H1 (cell line): ENCODE data around the gene OGDH. TPM values are rescaled to one million over a fixed set of nuclear protein-coding genes. Genes with fewer than 3 reads are reported as not detected.

ENCODE experiments used
- CTCF ChIA-PET: fragments of 300-600 bp; sonication (Branson Sonifier 250); formaldehyde crosslinking; loops from one replicate; lab custom pipeline; 2021; ENCODE audit not compliant: partially characterized antibody; lab: Charles Lee
- POLR2A ChIA-PET: fragments of 300-600 bp; sonication (Branson Sonifier 250); formaldehyde crosslinking; loops from one replicate; lab custom pipeline; 2021; ENCODE audit warnings: inconsistent platforms; ENCODE audit not compliant: partially characterized antibody; lab: Charles Lee
- DNase-seq, 2 experiments: peaks; one replicate each; pipeline versions ENCODE4 v3.0.0 to v3.0.0-alpha.2; 2010 to 2022; ENCODE audit warnings: low spot score in 2 of 2, low read depth in 1 of 2, mixed read lengths in 1 of 2
- FAIRE-seq: peaks from 2 replicates; lab custom pipeline; 2011; peaks lifted over from hg19 to GRCh38; lab: Jason Lieb, UNC
- H2AFZ ChIP-seq: 2 replicates; pipeline ENCODE4 v1.8.1; 2012; ENCODE audit warnings: low read length, inconsistent platforms
- H2AK5ac ChIP-seq: 2 replicates; pipeline ENCODE4 v1.6.1; 2013; ENCODE audit warnings: low read depth, low read length
- H2BK120ac ChIP-seq: replicated peaks from 2 replicates; pipeline ENCODE3; 2013; ENCODE audit warnings: low read depth, low read length, inconsistent platforms
- H2BK12ac ChIP-seq: 2 replicates; pipeline ENCODE4 v1.6.1; 2013; ENCODE audit warnings: low read depth, low read length
- H2BK15ac ChIP-seq: 2 replicates; pipeline ENCODE4 v1.6.1; 2013; ENCODE audit warnings: low read length
- H2BK20ac ChIP-seq: 2 replicates; pipeline ENCODE4 v1.6.1; 2013; ENCODE audit warnings: low read length
- H2BK5ac ChIP-seq: 2 replicates; pipeline ENCODE4 v1.6.1; 2013; ENCODE audit warnings: low read depth, low read length
- H3K14ac ChIP-seq: 2 replicates; pipeline ENCODE4 v1.6.1; 2013; ENCODE audit warnings: inconsistent platforms; ENCODE audit not compliant: insufficient read length
- H3K18ac ChIP-seq: 2 replicates; pipeline ENCODE4 v1.6.1; 2013; ENCODE audit warnings: low read length; ENCODE audit errors: extremely low read depth
- H3K23ac ChIP-seq: 2 replicates; pipeline ENCODE4 v1.6.1; 2013; ENCODE audit warnings: inconsistent platforms; ENCODE audit not compliant: insufficient read length
- H3K23me2 ChIP-seq: 2 replicates; pipeline ENCODE4 v1.6.1; 2013; ENCODE audit warnings: low read depth, low read length
- H3K27ac ChIP-seq: 2 replicates; pipeline ENCODE4 v1.6.1; 2011; ENCODE audit warnings: low read depth, low read length, inconsistent platforms
- H3K27me3 ChIP-seq, 4 experiments: replicated peaks in 1 of 4; 1 replicate in 1 of 4; 2 replicates in 3 of 4; pipeline versions ENCODE4 v1.6.1 to v1.8.1; 2011 to 2013; ENCODE audit warnings: low read length in 3 of 4, mild to moderate bottlenecking in 3 of 4, inconsistent platforms in 2 of 4, mixed read lengths in 2 of 4, moderate library complexity in 1 of 4; ENCODE audit not compliant: control insufficient read depth in 3 of 4, insufficient read depth in 3 of 4; ENCODE audit errors: extremely low read depth in 1 of 4
- H3K36me3 ChIP-seq, 4 experiments: 2 replicates each; pipeline versions ENCODE4 v1.6.1 to v1.8.1; 2011 to 2013; ENCODE audit warnings: mild to moderate bottlenecking in 4 of 4, low read length in 3 of 4, moderate library complexity in 2 of 4, control low read depth in 1 of 4, inconsistent platforms in 1 of 4; ENCODE audit not compliant: insufficient read depth in 4 of 4, control insufficient read depth in 2 of 4
- H3K4ac ChIP-seq: replicated peaks from 2 replicates; pipeline ENCODE3; 2013; ENCODE audit warnings: low read length, low read depth, mixed read lengths, inconsistent platforms; ENCODE audit not compliant: insufficient read length
- H3K4me1 ChIP-seq, 4 experiments: replicated peaks in 1 of 4; 1 replicate in 1 of 4; 2 replicates in 3 of 4; pipeline versions ENCODE4 v1.6.1 to v1.8.1; 2011 to 2013; ENCODE audit warnings: low read length in 3 of 4, inconsistent platforms in 2 of 4, mixed read lengths in 1 of 4; ENCODE audit not compliant: insufficient read depth in 4 of 4, control insufficient read depth in 3 of 4
- H3K4me2 ChIP-seq, 2 experiments: 2 replicates each; pipeline versions ENCODE4 v1.6.1 to v1.8.1; 2011 to 2013; ENCODE audit warnings: low read depth in 2 of 2, low read length in 2 of 2, control low read depth in 1 of 2, inconsistent platforms in 1 of 2, mild to moderate bottlenecking in 1 of 2; ENCODE audit not compliant: insufficient read depth in 1 of 2
- H3K4me3 ChIP-seq, 4 experiments: fragments of 200-600, 300-600 bp in 1 of 4; sonication (generic), shearing (Covaris generic), sonication (Bioruptor Twin) in 1 of 4; 2 replicates each; pipeline versions ENCODE4 v1.5.1 to v1.8.1; 2011 to 2016; ENCODE audit warnings: low read length in 4 of 4, low read depth in 3 of 4, control low read depth in 2 of 4, inconsistent platforms in 2 of 4, mild to moderate bottlenecking in 2 of 4, mixed read lengths in 1 of 4, moderate library complexity in 1 of 4; ENCODE audit not compliant: insufficient read depth in 2 of 4; ENCODE audit errors: extremely low read depth in 1 of 4
- H3K56ac ChIP-seq: replicated peaks from 2 replicates; pipeline ENCODE3; 2013; ENCODE audit warnings: low read depth, mild to moderate bottlenecking, mixed read lengths, low read length, inconsistent platforms; ENCODE audit not compliant: insufficient read length
- H3K79me1 ChIP-seq: 2 replicates; pipeline ENCODE4 v1.6.1; 2013; ENCODE audit warnings: low read depth, low read length, control low read depth
- H3K79me2 ChIP-seq, 2 experiments: 2 replicates each; pipeline versions ENCODE4 v1.6.1 to v1.8.1; 2012 to 2013; ENCODE audit warnings: low read length in 2 of 2, mild to moderate bottlenecking in 2 of 2, inconsistent platforms in 1 of 2; ENCODE audit not compliant: insufficient read depth in 2 of 2, control insufficient read depth in 1 of 2
- H3K9ac ChIP-seq, 4 experiments: replicated peaks in 1 of 4; 1 replicate in 1 of 4; 2 replicates in 3 of 4; pipeline versions ENCODE4 v1.6.1 to v1.8.1; 2011 to 2013; ENCODE audit warnings: low read depth in 3 of 4, low read length in 3 of 4, control low read depth in 2 of 4, mild to moderate bottlenecking in 2 of 4, moderate library complexity in 2 of 4, inconsistent platforms in 1 of 4; ENCODE audit errors: extremely low read depth in 1 of 4
- H3K9me3 ChIP-seq, 2 experiments: 2 replicates each; pipeline versions ENCODE4 v1.6.1 to v1.8.1; 2012 to 2013; ENCODE audit warnings: mild to moderate bottlenecking in 2 of 2, moderate library complexity in 2 of 2, control low read depth in 1 of 2, inconsistent platforms in 1 of 2, low read depth in 1 of 2, low read length in 1 of 2, mixed read lengths in 1 of 2; ENCODE audit not compliant: insufficient read depth in 2 of 2
- H4K20me1 ChIP-seq, 2 experiments: replicated peaks in 1 of 2; 2 replicates each; pipeline versions ENCODE3 to v1.8.1; 2011 to 2013; ENCODE audit warnings: inconsistent platforms in 2 of 2, low read length in 2 of 2, mild to moderate bottlenecking in 1 of 2; ENCODE audit not compliant: insufficient read depth in 2 of 2, control insufficient read depth in 1 of 2
- H4K5ac ChIP-seq: 2 replicates; pipeline ENCODE4 v1.6.1; 2013; ENCODE audit warnings: low read length, low read depth, mixed read lengths, inconsistent platforms; ENCODE audit not compliant: insufficient read length
- H4K8ac ChIP-seq: 2 replicates; pipeline ENCODE4 v1.8.0; 2013; ENCODE audit warnings: mild to moderate bottlenecking, moderate library complexity, low read length, inconsistent platforms; ENCODE audit not compliant: insufficient read depth; ENCODE audit errors: extremely low read depth
- H4K91ac ChIP-seq: replicated peaks from 2 replicates; pipeline ENCODE3; 2013; ENCODE audit warnings: low read length, mixed read lengths, inconsistent platforms; ENCODE audit not compliant: insufficient read length
- ASH2L ChIP-seq: fragments of 200-600, 300-600 bp; sonication (generic); IDR thresholded peaks from one replicate; pipeline ENCODE4 v1.7.1; 2017; ENCODE audit warnings: low read length
- CBX8 ChIP-seq: fragments of 300-800, 300-1000 bp; sonication (generic); IDR thresholded peaks from 2 replicates; pipeline ENCODE4 v1.7.1; 2016; ENCODE audit warnings: low read depth, low read length, borderline replicate concordance
- CHD1 ChIP-seq: IDR thresholded peaks from 2 replicates; pipeline ENCODE4 v1.6.1; 2012; ENCODE audit warnings: low read depth, low read length, improper control_type of control experiment
- EGR1 ChIP-seq: IDR thresholded peaks from 2 replicates; pipeline ENCODE4 v1.6.1; 2011; ENCODE audit warnings: low read depth, low read length, borderline replicate concordance
- EZH2 ChIP-seq: fragments of 200-600 bp; sonication (generic); IDR thresholded peaks from 2 replicates; pipeline ENCODE4 v1.7.1; 2012; ENCODE audit warnings: low read depth, mild to moderate bottlenecking, moderate library complexity, low read length, inconsistent platforms; ENCODE audit not compliant: severe bottlenecking
- FOSL1 ChIP-seq: IDR thresholded peaks from 2 replicates; pipeline ENCODE4 v1.6.1; 2011; ENCODE audit warnings: mild to moderate bottlenecking, low read depth, low read length, moderate library complexity; ENCODE audit not compliant: insufficient read depth
- GTF2F1 ChIP-seq: IDR thresholded peaks from 2 replicates; pipeline ENCODE4 v1.6.1; 2012; ENCODE audit warnings: low read depth, low read length, improper control_type of control experiment, borderline replicate concordance
- KDM1A ChIP-seq: fragments of 200-600, 300-600 bp; sonication (generic); IDR thresholded peaks from 2 replicates; pipeline ENCODE4 v1.7.1; 2016; ENCODE audit warnings: mild to moderate bottlenecking, low read length, borderline replicate concordance
- KDM5A ChIP-seq: fragments of 200-600 bp; IDR thresholded peaks from 2 replicates; pipeline ENCODE4 v1.7.1; 2012; ENCODE audit warnings: mild to moderate bottlenecking, low read length, inconsistent platforms, mixed read lengths
- PHF8 ChIP-seq: fragments of 200-600 bp; sonication (generic); conservative IDR thresholded peaks from 2 replicates; pipeline ENCODE4 v1.7.1; 2012; ENCODE audit warnings: low read depth, mild to moderate bottlenecking, inconsistent platforms, low read length, moderate library complexity
- SIX5 ChIP-seq: IDR thresholded peaks from 2 replicates; pipeline ENCODE4 v1.6.1; 2011; ENCODE audit warnings: mild to moderate bottlenecking, low read depth, low read length
- SP1 ChIP-seq: IDR thresholded peaks from 2 replicates; pipeline ENCODE4 v1.6.1; 2011; ENCODE audit warnings: low read depth, low read length
- SRF ChIP-seq: IDR thresholded peaks from 2 replicates; pipeline ENCODE4 v1.6.1; 2011; ENCODE audit warnings: mild to moderate bottlenecking, low read depth, low read length, moderate library complexity
- TBP ChIP-seq: IDR thresholded peaks from 2 replicates; pipeline ENCODE4 v1.6.1; 2011; ENCODE audit warnings: low read depth, low read length, improper control_type of control experiment
- WGBS, 2 experiments: shearing (Covaris generic) in 1 of 2; methylation state at CpG; one replicate each; pipeline versions ENCODE4 v1.1.6 to v1.1.7; 2013 to 2015; ENCODE audit warnings: low lambda C conversion rate in 2 of 2, mixed read lengths in 2 of 2, inconsistent platforms in 1 of 2, low coverage in 1 of 2, missing lambda C conversion rate in 1 of 2; ENCODE audit not compliant: insufficient replicate concordance in 2 of 2, insufficient coverage in 1 of 2, insufficient read length in 1 of 2; ENCODE audit errors: extremely low coverage in 1 of 2, missing lambda C conversion rate in 1 of 2; 5-methylcytosine and 5-hydroxymethylcytosine counted together
- polyA plus RNA-seq, 7 experiments: library from polyadenylated mRNA; depleted of rRNA in 3 of 7; stranded (reverse) in 5 of 7; unstranded in 2 of 7; fragments of >200 nt in 5 of 7; fragments of 200-250 nt in 2 of 7; gene quantifications; 1 replicate in 5 of 7; 2 replicates in 1 of 7; 4 replicates in 1 of 7; pipeline versions ENCODE4 v1.2.1 to v1.2.3, GENCODE V29; 2011 to 2013; ENCODE audit warnings: missing spikeins in 2 of 7, mixed read lengths in 2 of 7
- total RNA-seq: library from RNA; stranded (reverse); fragmentation: NEBNext Ultra II Directional; extraction: Animal tissue kit (Norgen Biotek cat#: 25700); gene quantifications from 2 replicates; pipeline ENCODE4 v1.2.1, GENCODE V29; 2021

Gene OGDH
- total and polyA plus RNA-seq, 2 of the 8 experiments (the other 6 are each of a cell fraction or from before 2014, with no cell fraction given), result 71.6 to 91.6 TPM

- H3K79me1 ChIP-seq, result no peaks in the 10 kb centered on the region
- no peaks in the 10 kb centered on the region for H4K20me1 ChIP-seq
- H2AK5ac ChIP-seq, result no peak overlapping the region
- H3K14ac ChIP-seq, result no peak overlapping the region
- no peaks in the 10 kb centered on the region for H3K23me2 ChIP-seq
- H3K36me3 ChIP-seq, result no peaks in the 10 kb centered on the region
- no peak overlapping the region for H2BK120ac ChIP-seq
- H3K23ac ChIP-seq, result no peak overlapping the region
- no peak overlapping the region for H2BK12ac ChIP-seq
- POLR2A ChIA-PET, result interaction anchor here (0.6 to 2.1 kb wide), 3 partner anchors 11 to 203 kb away, joined by 3 to 8 read pairs (median 3); partner anchors contain the start of gene ZMIZ2
- no peaks in the 10 kb centered on the region for H3K79me2 ChIP-seq
- H3K18ac ChIP-seq, result no peak overlapping the region
- no peaks in the 10 kb centered on the region for H3K9me3 ChIP-seq
- CTCF ChIA-PET, result interaction anchor here (0.6 to 1.2 kb wide), 2 partner anchors 8 to 20 kb away, joined by 3 read pairs; no protein-coding TSS in a partner anchor
- no peak overlapping the region for H3K4me2 ChIP-seq
- H4K8ac ChIP-seq, result 0 out of 2 replicates have a peak overlapping the region, but pooled peaks have one; percentile 35
- no peak overlapping the region for H4K91ac ChIP-seq
- no peak overlapping the region for H2BK5ac ChIP-seq
- no peak overlapping the region for H2BK20ac ChIP-seq
- H4K5ac ChIP-seq, result no peak overlapping the region
- H2BK15ac ChIP-seq, result no peak overlapping the region
- no peak overlapping the region for H3K56ac ChIP-seq
- no peak overlapping the region for H3K4ac ChIP-seq
- TF ChIP-seq CHD1 (no peak), SIX5 (no peak), SP1 (no peak), KDM1A (no peak), FOSL1 (no peak), TBP (no peak), PHF8 (no peak), SRF (no peak), GTF2F1 (no peak), CBX8 (no peak), EZH2 (no peak), ASH2L (no peak), EGR1 (no peak), KDM5A (no peak)
- H3K9ac ChIP-seq, result no peak overlapping the region
- H3K4me1 ChIP-seq, result no peaks in the 10 kb centered on the region; a peak in 1 of 7 replicates
- FAIRE-seq (no peak), DNase-seq (no peak)
- H3K4me3 ChIP-seq, result no peak overlapping the region
- no peaks in the 10 kb centered on the region for H3K27me3 ChIP-seq
- no peak overlapping the region for H2AFZ ChIP-seq
- 94% methylated on average over 4 of the region's 4 CpGs; no CpG with 5 or more reads in 1 of the 2 experiments for WGBS, 2 experiments
- H3K27ac ChIP-seq, result no peak overlapping the region
These were observed 131.8 kb downstream of the OGDH start for GRCh38 chr7:44738051-44738723.
